ENCODE data around the gene FA2H.

Gene FA2H

GRCh38 chr16:74735162-74735452, 39.5 kb downstream of the FA2H start:
- H3K4me3 ChIP-seq (ENCODE audit: low read depth, low read length) = no peak overlapping the region
- no peak overlapping the region for H4K12ac ChIP-seq (ENCODE audit: low read depth, low read length)
- no CpG with 5 or more reads among the region's 10 CpGs for WGBS (ENCODE audit: extremely low coverage, insufficient coverage, insufficient read length)
- peak overlapping the region; percentile 0 for H2BK12ac ChIP-seq (ENCODE audit: low read length)
- no peak overlapping the region for H2AFZ ChIP-seq (ENCODE audit: insufficient read depth, low read length, poor library complexity)
- no peak overlapping the region for H2BK5ac ChIP-seq (ENCODE audit: low read depth, low read length, poor library complexity)
- no peak overlapping the region for H3K14ac ChIP-seq (ENCODE audit: low read length)
- H3K4ac ChIP-seq (ENCODE audit: low read depth, low read length) = no peak overlapping the region
- H4K91ac ChIP-seq (ENCODE audit: low read depth, low read length) = peak overlapping the region; percentile 9
- H3K79me2 ChIP-seq (ENCODE audit: control insufficient read depth, insufficient read depth, low read length, poor library complexity) = no peaks in the 10 kb centered on the region
- no peak overlapping the region for H3K9ac ChIP-seq (ENCODE audit: low read length)
- DNase-seq = no peak
- no peaks in the 10 kb centered on the region for H3K27me3 ChIP-seq (ENCODE audit: insufficient read depth, low read length)
- H4K8ac ChIP-seq (ENCODE audit: low read depth, low read length) = peak overlapping the region; percentile 1
- peak overlapping the region; percentile 3 for H2BK120ac ChIP-seq (ENCODE audit: insufficient read depth, low read length, poor library complexity)
- H3K18ac ChIP-seq (ENCODE audit: low read length) = peak overlapping the region; percentile 55
- no peak overlapping the region for H2AK5ac ChIP-seq (ENCODE audit: low read length)
- no peak overlapping the region for H3K23ac ChIP-seq (ENCODE audit: low read length)
- peak overlapping the region; percentile 7 for H3K27ac ChIP-seq (ENCODE audit: low read depth, low read length)
- H3K4me1 ChIP-seq (ENCODE audit: control insufficient read depth in 1 of 2, insufficient read depth in 2 of 2, low read length in 2 of 2) = peaks cover 24 to 25% of the 10 kb centered on the region in 2 experiments
- no peaks in the 10 kb centered on the region for H3K36me3 ChIP-seq (ENCODE audit: control insufficient read depth in 1 of 2, insufficient read depth in 2 of 2, low read length in 2 of 2)
- H3K4me2 ChIP-seq (ENCODE audit: low read length) = no peak overlapping the region
- no peaks in the 10 kb centered on the region for H3K9me3 ChIP-seq (ENCODE audit: insufficient read depth, low read depth, low read length)
- H3K79me1 ChIP-seq (ENCODE audit: low read length) = peaks cover 4% of the 10 kb centered on the region

- Histone ChIP-seq H3K79me1 (ENCODE audit: low read length) (peaks cover 4% of the 10 kb centered on the region), H3K23ac (ENCODE audit: low read length) (no peak overlapping the region), H4K12ac (ENCODE audit: low read depth, low read length) (no peak overlapping the region), H3K18ac (ENCODE audit: low read length) (peak overlapping the region; percentile 55), H4K8ac (ENCODE audit: low read depth, low read length) (peak overlapping the region; percentile 1), H2BK120ac (ENCODE audit: insufficient read depth, low read length, poor library complexity) (peak overlapping the region; percentile 3), H3K4me3 (ENCODE audit: low read depth, low read length) (no peak overlapping the region), H3K27ac (ENCODE audit: low read depth, low read length) (peak overlapping the region; percentile 7), H2BK5ac (ENCODE audit: low read depth, low read length, poor library complexity) (no peak overlapping the region), H3K4me2 (ENCODE audit: low read length) (peak overlapping the region; percentile 46), H3K4me1 (ENCODE audit: control insufficient read depth in 1 of 2, insufficient read depth in 2 of 2, low read length in 2 of 2) (peaks cover 29 to 30% of the 10 kb centered on the region in 2 experiments), H4K91ac (ENCODE audit: low read depth, low read length) (peak overlapping the region; percentile 63), H3K9ac (ENCODE audit: low read length) (no peak overlapping the region), H3K14ac (ENCODE audit: low read length) (peak overlapping the region; percentile 16), H3K9me3 (ENCODE audit: insufficient read depth, low read depth, low read length) (no peaks in the 10 kb centered on the region), H3K36me3 (ENCODE audit: control insufficient read depth in 1 of 2, insufficient read depth in 2 of 2, low read length in 2 of 2) (no peaks in the 10 kb centered on the region), H3K79me2 (ENCODE audit: control insufficient read depth, insufficient read depth, low read length, poor library complexity) (no peaks in the 10 kb centered on the region), H2BK12ac (ENCODE audit: low read length) (peak overlapping the region; percentile 25), H2AFZ (ENCODE audit: insufficient read depth, low read length, poor library complexity) (no peak overlapping the region), H3K4ac (ENCODE audit: low read depth, low read length) (no peak overlapping the region), H3K27me3 (ENCODE audit: insufficient read depth, low read length) (no peaks in the 10 kb centered on the region), H2AK5ac (ENCODE audit: low read length) (no peak overlapping the region)
- WGBS (ENCODE audit: extremely low coverage, insufficient coverage, insufficient read length) = no CpG with 5 or more reads among the region's 21 CpGs
- DNase-seq = no peak
These were observed 40.1 kb downstream of the FA2H start for GRCh38 chr16:74734361-74735161.

- Histone ChIP-seq H2BK12ac (ENCODE audit: low read length) (peak overlapping the region; percentile 15), H3K23ac (ENCODE audit: low read length) (no peak overlapping the region), H2AK5ac (ENCODE audit: low read length) (no peak overlapping the region), H3K27me3 (ENCODE audit: insufficient read depth, low read length) (no peaks in the 10 kb centered on the region), H2BK5ac (ENCODE audit: low read depth, low read length, poor library complexity) (no peak overlapping the region), H3K4me1 (ENCODE audit: control insufficient read depth in 1 of 2, insufficient read depth in 2 of 2, low read length in 2 of 2) (peaks cover 29 to 31% of the 10 kb centered on the region in 2 experiments), H2BK120ac (ENCODE audit: insufficient read depth, low read length, poor library complexity) (no peak overlapping the region), H3K27ac (ENCODE audit: low read depth, low read length) (no peak overlapping the region), H3K18ac (ENCODE audit: low read length) (no peak overlapping the region), H3K79me2 (ENCODE audit: control insufficient read depth, insufficient read depth, low read length, poor library complexity) (no peaks in the 10 kb centered on the region), H3K4me3 (ENCODE audit: low read depth, low read length) (no peak overlapping the region), H4K91ac (ENCODE audit: low read depth, low read length) (no peak overlapping the region), H3K4ac (ENCODE audit: low read depth, low read length) (no peak overlapping the region), H3K9me3 (ENCODE audit: insufficient read depth, low read depth, low read length) (no peaks in the 10 kb centered on the region), H3K4me2 (ENCODE audit: low read length) (no peak overlapping the region), H3K9ac (ENCODE audit: low read length) (no peak overlapping the region), H3K79me1 (ENCODE audit: low read length) (peaks cover 4% of the 10 kb centered on the region), H3K36me3 (ENCODE audit: control insufficient read depth in 1 of 2, insufficient read depth in 2 of 2, low read length in 2 of 2) (no peaks in the 10 kb centered on the region), H3K14ac (ENCODE audit: low read length) (no peak overlapping the region), H4K12ac (ENCODE audit: low read depth, low read length) (no peak overlapping the region), H2AFZ (ENCODE audit: insufficient read depth, low read length, poor library complexity) (no peak overlapping the region), H4K8ac (ENCODE audit: low read depth, low read length) (no peak overlapping the region)
- no CpG with 5 or more reads among the region's 15 CpGs for WGBS (ENCODE audit: extremely low coverage, insufficient coverage, insufficient read length)
- DNase-seq = no peak
These were observed 41.8 kb downstream of the FA2H start for GRCh38 chr16:74732707-74733350.

GRCh38 chr16:74731853-74732477, 42.7 kb downstream of the FA2H start:
- Histone ChIP-seq H3K27me3 (ENCODE audit: insufficient read depth, low read length) (no peaks in the 10 kb centered on the region), H3K9ac (ENCODE audit: low read length) (no peak overlapping the region), H3K4me2 (ENCODE audit: low read length) (no peak overlapping the region), H2BK5ac (ENCODE audit: low read depth, low read length, poor library complexity) (no peak overlapping the region), H3K4ac (ENCODE audit: low read depth, low read length) (no peak overlapping the region), H3K27ac (ENCODE audit: low read depth, low read length) (no peak overlapping the region), H3K79me2 (ENCODE audit: control insufficient read depth, insufficient read depth, low read length, poor library complexity) (no peaks in the 10 kb centered on the region), H2AFZ (ENCODE audit: insufficient read depth, low read length, poor library complexity) (no peak overlapping the region), H3K79me1 (ENCODE audit: low read length) (peaks cover 4% of the 10 kb centered on the region), H3K4me1 (ENCODE audit: control insufficient read depth in 1 of 2, insufficient read depth in 2 of 2, low read length in 2 of 2) (peaks cover 29 to 31% of the 10 kb centered on the region in 2 experiments), H2BK120ac (ENCODE audit: insufficient read depth, low read length, poor library complexity) (no peak overlapping the region), H4K91ac (ENCODE audit: low read depth, low read length) (no peak overlapping the region), H3K9me3 (ENCODE audit: insufficient read depth, low read depth, low read length) (peaks cover 2% of the 10 kb centered on the region), H3K23ac (ENCODE audit: low read length) (no peak overlapping the region), H2BK12ac (ENCODE audit: low read length) (no peak overlapping the region), H3K36me3 (ENCODE audit: control insufficient read depth in 1 of 2, insufficient read depth in 2 of 2, low read length in 2 of 2) (no peaks in the 10 kb centered on the region), H3K18ac (ENCODE audit: low read length) (no peak overlapping the region), H2AK5ac (ENCODE audit: low read length) (no peak overlapping the region), H3K14ac (ENCODE audit: low read length) (no peak overlapping the region), H4K8ac (ENCODE audit: low read depth, low read length) (no peak overlapping the region), H3K4me3 (ENCODE audit: low read depth, low read length) (no peak overlapping the region), H4K12ac (ENCODE audit: low read depth, low read length) (no peak overlapping the region)
- no peak for DNase-seq
- WGBS (ENCODE audit: extremely low coverage, insufficient coverage, insufficient read length) = no CpG with 5 or more reads among the region's 8 CpGs
